ENCODE measurements around the gene CACNA1S. TPM values are rescaled to one million over a fixed set of nuclear protein-coding genes. Genes with fewer than 3 reads are reported as not detected.

Gene CACNA1S
- polyA plus RNA-seq, 1 of the 3 experiments (the other 2 are of a cell fraction), result not detected

- no peak overlapping the region; a peak in 1 of 4 replicates for H3K27ac ChIP-seq (ENCODE audit: low read depth in 2 of 2, low read length in 1 of 2)
- TF ChIP-seq ZBTB33 (IDR thresholded peaks at IDR 0.05; ENCODE audit: borderline replicate concordance, low read depth), result no peak
- TF ChIP-seq CHD2 (IDR thresholded peaks at IDR 0.05; ENCODE audit: low read length, partially characterized antibody), result no peak
- no peak for TF ChIP-seq RAD21 (IDR thresholded peaks at IDR 0.05; ENCODE audit: low read length)
- TF ChIP-seq, protein P1, sequence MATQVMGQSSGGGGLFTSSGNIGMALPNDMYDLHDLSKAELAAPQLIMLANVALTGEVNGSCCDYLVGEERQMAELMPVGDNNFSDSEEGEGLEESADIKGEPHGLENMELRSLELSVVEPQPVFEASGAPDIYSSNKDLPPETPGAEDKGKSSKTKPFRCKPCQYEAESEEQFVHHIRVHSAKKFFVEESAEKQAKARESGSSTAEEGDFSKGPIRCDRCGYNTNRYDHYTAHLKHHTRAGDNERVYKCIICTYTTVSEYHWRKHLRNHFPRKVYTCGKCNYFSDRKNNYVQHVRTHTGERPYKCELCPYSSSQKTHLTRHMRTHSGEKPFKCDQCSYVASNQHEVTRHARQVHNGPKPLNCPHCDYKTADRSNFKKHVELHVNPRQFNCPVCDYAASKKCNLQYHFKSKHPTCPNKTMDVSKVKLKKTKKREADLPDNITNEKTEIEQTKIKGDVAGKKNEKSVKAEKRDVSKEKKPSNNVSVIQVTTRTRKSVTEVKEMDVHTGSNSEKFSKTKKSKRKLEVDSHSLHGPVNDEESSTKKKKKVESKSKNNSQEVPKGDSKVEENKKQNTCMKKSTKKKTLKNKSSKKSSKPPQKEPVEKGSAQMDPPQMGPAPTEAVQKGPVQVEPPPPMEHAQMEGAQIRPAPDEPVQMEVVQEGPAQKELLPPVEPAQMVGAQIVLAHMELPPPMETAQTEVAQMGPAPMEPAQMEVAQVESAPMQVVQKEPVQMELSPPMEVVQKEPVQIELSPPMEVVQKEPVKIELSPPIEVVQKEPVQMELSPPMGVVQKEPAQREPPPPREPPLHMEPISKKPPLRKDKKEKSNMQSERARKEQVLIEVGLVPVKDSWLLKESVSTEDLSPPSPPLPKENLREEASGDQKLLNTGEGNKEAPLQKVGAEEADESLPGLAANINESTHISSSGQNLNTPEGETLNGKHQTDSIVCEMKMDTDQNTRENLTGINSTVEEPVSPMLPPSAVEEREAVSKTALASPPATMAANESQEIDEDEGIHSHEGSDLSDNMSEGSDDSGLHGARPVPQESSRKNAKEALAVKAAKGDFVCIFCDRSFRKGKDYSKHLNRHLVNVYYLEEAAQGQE (IDR thresholded peaks at IDR 0.05; ENCODE audit: low read depth, low read length), result no peak
- TF ChIP-seq, protein P2, sequence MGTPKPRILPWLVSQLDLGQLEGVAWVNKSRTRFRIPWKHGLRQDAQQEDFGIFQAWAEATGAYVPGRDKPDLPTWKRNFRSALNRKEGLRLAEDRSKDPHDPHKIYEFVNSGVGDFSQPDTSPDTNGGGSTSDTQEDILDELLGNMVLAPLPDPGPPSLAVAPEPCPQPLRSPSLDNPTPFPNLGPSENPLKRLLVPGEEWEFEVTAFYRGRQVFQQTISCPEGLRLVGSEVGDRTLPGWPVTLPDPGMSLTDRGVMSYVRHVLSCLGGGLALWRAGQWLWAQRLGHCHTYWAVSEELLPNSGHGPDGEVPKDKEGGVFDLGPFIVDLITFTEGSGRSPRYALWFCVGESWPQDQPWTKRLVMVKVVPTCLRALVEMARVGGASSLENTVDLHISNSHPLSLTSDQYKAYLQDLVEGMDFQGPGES (IDR thresholded peaks at IDR 0.05; ENCODE audit: low read depth, low read length), result no peak
- TF ChIP-seq YY1 (IDR thresholded peaks at IDR 0.05; ENCODE audit: low read depth), result no peak
- no peak for TF ChIP-seq PBX3 (IDR thresholded peaks at IDR 0.05)
- TF ChIP-seq USF2 (IDR thresholded peaks at IDR 0.05; ENCODE audit: borderline replicate concordance, low read depth, low read length), result no peak
- no peak for TF ChIP-seq TAF1 (IDR thresholded peaks at IDR 0.05; ENCODE audit: borderline replicate concordance, low read depth, low read length)
- no peak for TF ChIP-seq CTCF (IDR thresholded peaks at IDR 0.05)
- no peak for TF ChIP-seq SMC3 (IDR thresholded peaks at IDR 0.05; ENCODE audit: low read depth, low read length)
- no peak for TF ChIP-seq NRF1 (IDR thresholded peaks at IDR 0.05; ENCODE audit: low read depth, low read length)
- TF ChIP-seq MEF2A (IDR thresholded peaks at IDR 0.05; ENCODE audit: borderline replicate concordance, low read depth), result no peak
- TF ChIP-seq ELF1 (IDR thresholded peaks at IDR 0.05), result no peak
- TF ChIP-seq TEAD4 (IDR thresholded peaks at IDR 0.05; ENCODE audit: borderline replicate concordance, insufficient read depth), result no peak
- TF ChIP-seq FOXJ3 (CRISPR knock-in tag; IDR thresholded peaks at IDR 0.05), result no peak
- TF ChIP-seq SIN3A (IDR thresholded peaks at IDR 0.05; ENCODE audit: borderline replicate concordance, low read depth, low read length), result no peak
- no peak for TF ChIP-seq GABPA (IDR thresholded peaks at IDR 0.05; ENCODE audit: low read depth)
- H3F3A ChIP-seq (replicated peaks; ENCODE audit: insufficient read depth), result peaks cover 19% of the 10 kb centered on the region
- peaks cover 19 to 32% of the 10 kb centered on the region in 2 experiments; a peak in 2 of 4 replicates for H3K4me1 ChIP-seq (ENCODE audit: control insufficient read depth in 1 of 2, insufficient read depth in 2 of 2, low read depth in 1 of 2, low read length in 1 of 2)
- H3K27me3 ChIP-seq (ENCODE audit: insufficient read depth), result no peaks in the 10 kb centered on the region
- H3K9me3 ChIP-seq, result no peaks in the 10 kb centered on the region
- no peak overlapping the region for H2AFZ ChIP-seq (ENCODE audit: low read depth)
- no peaks in the 10 kb centered on the region for H3K79me2 ChIP-seq (ENCODE audit: insufficient read depth)
- H4K20me1 ChIP-seq (ENCODE audit: insufficient read depth), result peaks cover 9% of the 10 kb centered on the region; the same call in 1 of the 2 replicates
- H3K4me2 ChIP-seq, result no peak overlapping the region
- WGBS (ENCODE audit: low lambda C conversion rate), result 93% methylated on average over 5 of the region's 5 CpGs
- H3K9ac ChIP-seq, result no peak overlapping the region
- ChIA-PET CTCF (interaction anchor here (1.3 kb wide), 1 partner anchor 373 kb away, joined by 3 read pairs; no protein-coding TSS in a partner anchor), POLR2A (no interaction called here)
- H3K4me3 ChIP-seq (ENCODE audit: low read depth in 2 of 2, low read length in 1 of 2), result no peak overlapping the region
- no peaks in the 10 kb centered on the region for H3K9me2 ChIP-seq
- no peak for DNase-seq
- H3K36me3 ChIP-seq (replicated peaks in 1 of 2; ENCODE audit: control insufficient read depth in 1 of 2, insufficient read depth in 2 of 2, low read length in 1 of 2), result peaks cover 17 to 82% of the 10 kb centered on the region in 2 experiments
Observed at GRCh38 chr1:201139306-201139705, 27.1 kb upstream of the CACNA1S start.

Measured in SK-N-SH (cell line).